ENCODE data around the gene DYNC1H1. TPM values are rescaled to one million over a fixed set of nuclear protein-coding genes. Genes with fewer than 3 reads are reported as not detected.

DYNC1H1 gene
- polyA plus RNA-seq, 1 donor from 2014 or later = 298 TPM

GRCh38 chr14:101991352-101991751 lies 27.0 kb downstream of the DYNC1H1 start:
- H3K36me3 ChIP-seq (ENCODE audit: insufficient read depth, low read length) = peaks cover 21% of the 10 kb centered on the region
- no peak overlapping the region for H3K4me2 ChIP-seq (ENCODE audit: low read length)
- H3K4me3 ChIP-seq (ENCODE audit: low read length) = no peak overlapping the region
- no peak overlapping the region for H3K27ac ChIP-seq (ENCODE audit: low read length)
- no peaks in the 10 kb centered on the region for H3K27me3 ChIP-seq (ENCODE audit: insufficient read depth, low read depth, low read length)
- TF ChIP-seq POLR2AphosphoS5 (IDR thresholded peaks at IDR 0.05) = no peak
- no peak for TF ChIP-seq CTCF (IDR thresholded peaks at IDR 0.05; ENCODE audit: poor library complexity, severe bottlenecking)
- no peak for TF ChIP-seq MXI1 (conservative IDR thresholded peaks at IDR 0.05; ENCODE audit: poor library complexity, severe bottlenecking)
- TF ChIP-seq SMC3 (conservative IDR thresholded peaks at IDR 0.05; ENCODE audit: poor library complexity) = no peak
- no peak for TF ChIP-seq RAD21 (conservative IDR thresholded peaks at IDR 0.05)
- no peak for TF ChIP-seq EZH2 (IDR thresholded peaks at IDR 0.05; ENCODE audit: borderline replicate concordance, insufficient read depth, low read length, poor library complexity, severe bottlenecking)
- TF ChIP-seq EP300 (conservative IDR thresholded peaks at IDR 0.05; ENCODE audit: poor library complexity, severe bottlenecking) = no peak
- TF ChIP-seq TAF1 (IDR thresholded peaks at IDR 0.05; ENCODE audit: low read depth) = no peak
- TF ChIP-seq REST (IDR thresholded peaks at IDR 0.05; ENCODE audit: borderline replicate concordance) = no peak
- peaks cover 15% of the 10 kb centered on the region for H4K20me1 ChIP-seq (ENCODE audit: insufficient read depth)
- no peaks in the 10 kb centered on the region for H3K79me2 ChIP-seq (replicated peaks; ENCODE audit: insufficient read depth, low read length)
- no peak overlapping the region for H2AFZ ChIP-seq (ENCODE audit: low read depth, low read length)
- no peaks in the 10 kb centered on the region for H3K9me2 ChIP-seq (ENCODE audit: insufficient read depth, low read length)
- no peaks in the 10 kb centered on the region for H3F3A ChIP-seq (ENCODE audit: insufficient read depth, low read length, poor library complexity, severe bottlenecking)
- no peak overlapping the region for H3K9ac ChIP-seq (ENCODE audit: low read length)
- no peaks in the 10 kb centered on the region for H3K9me3 ChIP-seq (ENCODE audit: low read length)

GRCh38 chr14:101992708-101993107 lies 28.3 kb downstream of the DYNC1H1 start:
- H4K20me1 ChIP-seq (ENCODE audit: insufficient read depth) = peaks cover 7% of the 10 kb centered on the region
- no peaks in the 10 kb centered on the region for H3K79me2 ChIP-seq (replicated peaks; ENCODE audit: insufficient read depth, low read length)
- no peak overlapping the region for H3K9ac ChIP-seq (ENCODE audit: low read length)

More at GRCh38 chr14:101992708-101993107, 28.3 kb downstream of the DYNC1H1 start:
- TF ChIP-seq EP300 (conservative IDR thresholded peaks at IDR 0.05; ENCODE audit: poor library complexity, severe bottlenecking) (no peak), MXI1 (conservative IDR thresholded peaks at IDR 0.05; ENCODE audit: poor library complexity, severe bottlenecking) (no peak), REST (IDR thresholded peaks at IDR 0.05; ENCODE audit: borderline replicate concordance) (no peak), SMC3 (conservative IDR thresholded peaks at IDR 0.05; ENCODE audit: poor library complexity) (no peak), EZH2 (IDR thresholded peaks at IDR 0.05; ENCODE audit: borderline replicate concordance, insufficient read depth, low read length, poor library complexity, severe bottlenecking) (no peak), CTCF (IDR thresholded peaks at IDR 0.05; ENCODE audit: poor library complexity, severe bottlenecking) (no peak), TAF1 (IDR thresholded peaks at IDR 0.05; ENCODE audit: low read depth) (no peak), RAD21 (conservative IDR thresholded peaks at IDR 0.05) (no peak)
- Histone ChIP-seq H3K36me3 (ENCODE audit: insufficient read depth, low read length) (peaks cover 13% of the 10 kb centered on the region), H3K9me2 (ENCODE audit: insufficient read depth, low read length) (no peaks in the 10 kb centered on the region), H3F3A (ENCODE audit: insufficient read depth, low read length, poor library complexity, severe bottlenecking) (no peaks in the 10 kb centered on the region), H3K27ac (ENCODE audit: low read length) (no peak overlapping the region), H2AFZ (ENCODE audit: low read depth, low read length) (no peak overlapping the region), H3K27me3 (ENCODE audit: insufficient read depth, low read depth, low read length) (no peaks in the 10 kb centered on the region), H3K4me2 (ENCODE audit: low read length) (no peak overlapping the region), H3K9me3 (ENCODE audit: low read length) (no peaks in the 10 kb centered on the region), H3K4me3 (ENCODE audit: low read length) (no peak overlapping the region)
